SK-N-SH (cell line): ENCODE data around the gene PLXNB3. TPM values are rescaled to one million over a fixed set of nuclear protein-coding genes. Genes with fewer than 3 reads are reported as not detected.

Source experiments
- CTCF ChIA-PET: fragments of 300-600, 350-600 bp; formaldehyde crosslinking; extraction: SDS; loops from one replicate; lab custom pipeline; 2021; lab: Yijun Ruan, JAX
- POLR2A ChIA-PET: fragments of 350-600 bp; sonication (Branson Sonifier 250); formaldehyde crosslinking; extraction: SDS; loops from one replicate; lab custom pipeline; 2020; ENCODE audit warnings: antibody characterized with exemption, inconsistent platforms; lab: Yijun Ruan, JAX
- DNase-seq: peaks from one replicate; pipeline ENCODE4 v3.0.0; 2012
- H2AFZ ChIP-seq: fragments of 200-600 bp; sonication (generic); 2 replicates; pipeline ENCODE4 v1.8.1; 2016; ENCODE audit warnings: antibody characterized with exemption, mild to moderate bottlenecking, low read depth
- H3F3A ChIP-seq: fragments of 200-600 bp; sonication (generic); replicated peaks from 2 replicates; pipeline ENCODE3; 2016; ENCODE audit warnings: antibody characterized with exemption, mild to moderate bottlenecking; ENCODE audit not compliant: insufficient read depth
- H3K27ac ChIP-seq, 2 experiments: fragments of 200-500 bp in 1 of 2; fragments of 200-600 bp in 1 of 2; sonication (Bioruptor generic) in 1 of 2; sonication (generic), shearing (Covaris generic) in 1 of 2; 2 replicates each; pipeline versions ENCODE4 v1.5.1 to v1.6.1; 2014 to 2016; ENCODE audit warnings: low read depth in 2 of 2, inconsistent platforms in 1 of 2, low read length in 1 of 2, mild to moderate bottlenecking in 1 of 2, mixed read lengths in 1 of 2
- H3K27me3 ChIP-seq: fragments of 200-600 bp; sonication (generic), shearing (Covaris generic); 2 replicates; pipeline ENCODE4 v1.6.1; 2016; ENCODE audit warnings: mixed run types; ENCODE audit not compliant: insufficient read depth
- H3K36me3 ChIP-seq, 2 experiments: fragments of 200-500 bp in 1 of 2; fragments of 200-600 bp in 1 of 2; sonication (Bioruptor generic) in 1 of 2; sonication (generic) in 1 of 2; replicated peaks in 1 of 2; 2 replicates each; pipeline versions ENCODE3 to v1.5.1; 2014 to 2016; ENCODE audit warnings: low read length in 1 of 2, mild to moderate bottlenecking in 1 of 2; ENCODE audit not compliant: insufficient read depth in 2 of 2, control insufficient read depth in 1 of 2
- H3K4me1 ChIP-seq, 2 experiments: fragments of 200-500 bp in 1 of 2; fragments of 200-600 bp in 1 of 2; sonication (Bioruptor generic) in 1 of 2; sonication (generic), shearing (Covaris generic) in 1 of 2; 2 replicates each; pipeline versions ENCODE4 v1.5.1 to v1.6.1; 2014 to 2016; ENCODE audit warnings: low read depth in 1 of 2, low read length in 1 of 2, mixed run types in 1 of 2; ENCODE audit not compliant: insufficient read depth in 2 of 2, control insufficient read depth in 1 of 2
- H3K4me2 ChIP-seq: fragments of 200-600 bp; sonication (generic), shearing (Covaris generic); 2 replicates; pipeline ENCODE4 v1.6.1; 2017; ENCODE audit warnings: mixed run types
- H3K4me3 ChIP-seq, 2 experiments: fragments of 200-500 bp in 1 of 2; fragments of 200-600 bp in 1 of 2; sonication (Bioruptor generic) in 1 of 2; sonication (generic), shearing (Covaris generic) in 1 of 2; 2 replicates each; pipeline versions ENCODE4 v1.5.1 to v1.8.1; 2014 to 2016; ENCODE audit warnings: low read depth in 2 of 2, inconsistent platforms in 1 of 2, low read length in 1 of 2, mild to moderate bottlenecking in 1 of 2, mixed read lengths in 1 of 2, moderate library complexity in 1 of 2
- H3K79me2 ChIP-seq: fragments of 200-600 bp; sonication (generic); 2 replicates; pipeline ENCODE4 v1.8.1; 2017; ENCODE audit warnings: mild to moderate bottlenecking; ENCODE audit not compliant: insufficient read depth
- H3K9ac ChIP-seq: fragments of 200-600 bp; sonication (generic); 2 replicates; pipeline ENCODE4 v1.6.1; 2017; ENCODE audit warnings: mixed run types
- H3K9me2 ChIP-seq: fragments of 200-600 bp; sonication (generic); 2 replicates; pipeline ENCODE4 v1.6.1; 2017; ENCODE audit warnings: mixed run types
- H3K9me3 ChIP-seq: fragments of 200-600 bp; sonication (generic); 2 replicates; pipeline ENCODE4 v1.6.1; 2017; ENCODE audit warnings: mixed run types, mild to moderate bottlenecking, moderate library complexity
- H4K20me1 ChIP-seq: fragments of 200-600 bp; sonication (generic); 2 replicates; pipeline ENCODE4 v1.6.1; 2017; ENCODE audit warnings: mild to moderate bottlenecking, mixed run types; ENCODE audit not compliant: insufficient read depth
- CTCF ChIP-seq: fragments of 200-600 bp; sonication (generic); IDR thresholded peaks from 2 replicates; pipeline ENCODE4 v1.6.1; 2017; ENCODE audit warnings: antibody characterized with exemption, mild to moderate bottlenecking, moderate library complexity
- ELF1 ChIP-seq: IDR thresholded peaks from 2 replicates; pipeline ENCODE4 v1.4.0; 2012
- EZH2phosphoT487 ChIP-seq: fragments of 200-600 bp; sonication (generic); IDR thresholded peaks from 2 replicates; pipeline ENCODE4 v1.6.1; 2017; ENCODE audit warnings: low read depth, mixed run types, mild to moderate bottlenecking, antibody characterized with exemption, moderate library complexity, borderline replicate concordance
- FOSL2 ChIP-seq: IDR thresholded peaks from 2 replicates; pipeline ENCODE4 v1.4.0; 2012; ENCODE audit warnings: low read depth, mild to moderate bottlenecking, moderate library complexity, borderline replicate concordance
- NRF1 ChIP-seq: IDR thresholded peaks from 2 replicates; pipeline ENCODE4 v1.6.1; 2012; ENCODE audit warnings: low read depth, mild to moderate bottlenecking, low read length
- PBX3 ChIP-seq: IDR thresholded peaks from 2 replicates; pipeline ENCODE4; 2012
- RCOR1 ChIP-seq: fragments of 150-350 bp; IDR thresholded peaks from 2 replicates; pipeline ENCODE4 v1.6.1; 2017; ENCODE audit warnings: antibody characterized with exemption, low read length
- RFX5 ChIP-seq: IDR thresholded peaks from 2 replicates; pipeline ENCODE4 v1.6.1; 2012; ENCODE audit warnings: mild to moderate bottlenecking, improper control_type of control experiment, low read length
- RXRA ChIP-seq: IDR thresholded peaks from 2 replicates; pipeline ENCODE4 v1.4.0; 2012; ENCODE audit warnings: low read depth, mild to moderate bottlenecking, borderline replicate concordance
- SMC3 ChIP-seq: IDR thresholded peaks from 2 replicates; pipeline ENCODE4 v1.6.1; 2012; ENCODE audit warnings: low read depth, low read length, improper control_type of control experiment
- YY1 ChIP-seq: IDR thresholded peaks from 2 replicates; pipeline ENCODE4 v1.4.0; 2012; ENCODE audit warnings: low read depth, mild to moderate bottlenecking
- WGBS: methylation state at CpG from one replicate; pipeline ENCODE4 v1.1.6; 2017; ENCODE audit warnings: low lambda C conversion rate; 5-methylcytosine and 5-hydroxymethylcytosine counted together
- polyA plus RNA-seq, 3 experiments: library from polyadenylated mRNA; depleted of rRNA; stranded (reverse); fragments of >200 nt; gene quantifications; 2 replicates each; pipeline ENCODE4 v1.2.3, GENCODE V29; 2012
- TF ChIP-seq, protein P1 (sequence below): fragments of 150-350 bp; IDR thresholded peaks from 2 replicates; pipeline ENCODE4 v1.6.1; 2017; ENCODE audit warnings: antibody characterized with exemption, low read length, low read depth, borderline replicate concordance
- TF ChIP-seq, protein P2 (sequence below): fragments of 150-350 bp; IDR thresholded peaks from 2 replicates; pipeline ENCODE4 v1.6.1; 2016; ENCODE audit warnings: mild to moderate bottlenecking, low read depth, low read length
- TF ChIP-seq, protein P3 (sequence below): IDR thresholded peaks from 2 replicates; pipeline ENCODE4 v1.4.0; 2012; ENCODE audit warnings: low read depth, borderline replicate concordance

PLXNB3 gene
- polyA plus RNA-seq, 1 of the 3 experiments (the other 2 are of a cell fraction) = 15.5 TPM

DNA sequence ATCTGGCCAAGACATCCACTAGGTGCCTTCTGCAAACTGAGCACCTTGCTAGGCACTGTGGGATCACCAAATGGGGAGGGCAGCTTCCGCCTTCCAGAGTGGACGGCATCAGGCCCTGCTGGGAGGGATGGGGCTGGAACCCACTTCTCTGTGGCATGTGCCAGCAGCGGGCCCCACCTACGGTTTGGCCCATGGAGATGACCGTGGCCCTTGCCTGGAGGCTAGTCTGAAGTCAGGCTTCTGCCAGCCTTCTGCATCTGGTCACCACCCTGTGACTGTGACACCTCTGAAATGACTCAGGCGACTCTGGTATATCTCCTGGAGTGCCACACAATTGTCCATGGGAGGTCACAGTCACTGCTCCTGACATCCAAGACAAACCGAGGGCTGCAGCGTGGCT, 37.6 kb downstream of the PLXNB3 start:
- Histone ChIP-seq H2AFZ (no peak overlapping the region), H3K9me2 (no peaks in the 10 kb centered on the region), H3K27me3 (no peaks in the 10 kb centered on the region; the same call in none of the 2 replicates), H3K79me2 (peaks cover 3% of the 10 kb centered on the region; the same call in 1 of the 2 replicates), H3K4me2 (no peak overlapping the region), H3K4me3 (no peak overlapping the region), H3K27ac (no peak overlapping the region; a peak in 1 of 4 replicates), H3K9ac (no peak overlapping the region), H3K4me1 (no peaks in the 10 kb centered on the region; a peak in 1 of 4 replicates), H4K20me1 (no peaks in the 10 kb centered on the region), H3K36me3 (peaks cover 0 to 5% of the 10 kb centered on the region in 2 experiments), H3K9me3 (no peaks in the 10 kb centered on the region), H3F3A (no peaks in the 10 kb centered on the region)
- WGBS = 52% methylated on average over 4 of the region's 8 CpGs
- CTCF ChIA-PET = no interaction called here
- no peak for DNase-seq
- no peak for TF ChIP-seq NRF1
- no peak for TF ChIP-seq PBX3
- TF ChIP-seq FOSL2 = no peak
- TF ChIP-seq, protein P1, sequence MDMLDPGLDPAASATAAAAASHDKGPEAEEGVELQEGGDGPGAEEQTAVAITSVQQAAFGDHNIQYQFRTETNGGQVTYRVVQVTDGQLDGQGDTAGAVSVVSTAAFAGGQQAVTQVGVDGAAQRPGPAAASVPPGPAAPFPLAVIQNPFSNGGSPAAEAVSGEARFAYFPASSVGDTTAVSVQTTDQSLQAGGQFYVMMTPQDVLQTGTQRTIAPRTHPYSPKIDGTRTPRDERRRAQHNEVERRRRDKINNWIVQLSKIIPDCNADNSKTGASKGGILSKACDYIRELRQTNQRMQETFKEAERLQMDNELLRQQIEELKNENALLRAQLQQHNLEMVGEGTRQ = no peak
- no peak for TF ChIP-seq EZH2phosphoT487
- no peak for TF ChIP-seq RFX5
- TF ChIP-seq CTCF = no peak
- TF ChIP-seq SMC3 = no peak
- no peak for TF ChIP-seq ELF1
- TF ChIP-seq, protein P2, sequence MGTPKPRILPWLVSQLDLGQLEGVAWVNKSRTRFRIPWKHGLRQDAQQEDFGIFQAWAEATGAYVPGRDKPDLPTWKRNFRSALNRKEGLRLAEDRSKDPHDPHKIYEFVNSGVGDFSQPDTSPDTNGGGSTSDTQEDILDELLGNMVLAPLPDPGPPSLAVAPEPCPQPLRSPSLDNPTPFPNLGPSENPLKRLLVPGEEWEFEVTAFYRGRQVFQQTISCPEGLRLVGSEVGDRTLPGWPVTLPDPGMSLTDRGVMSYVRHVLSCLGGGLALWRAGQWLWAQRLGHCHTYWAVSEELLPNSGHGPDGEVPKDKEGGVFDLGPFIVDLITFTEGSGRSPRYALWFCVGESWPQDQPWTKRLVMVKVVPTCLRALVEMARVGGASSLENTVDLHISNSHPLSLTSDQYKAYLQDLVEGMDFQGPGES = no peak
- TF ChIP-seq YY1 = no peak
- TF ChIP-seq RXRA = no peak
- TF ChIP-seq, protein P3, sequence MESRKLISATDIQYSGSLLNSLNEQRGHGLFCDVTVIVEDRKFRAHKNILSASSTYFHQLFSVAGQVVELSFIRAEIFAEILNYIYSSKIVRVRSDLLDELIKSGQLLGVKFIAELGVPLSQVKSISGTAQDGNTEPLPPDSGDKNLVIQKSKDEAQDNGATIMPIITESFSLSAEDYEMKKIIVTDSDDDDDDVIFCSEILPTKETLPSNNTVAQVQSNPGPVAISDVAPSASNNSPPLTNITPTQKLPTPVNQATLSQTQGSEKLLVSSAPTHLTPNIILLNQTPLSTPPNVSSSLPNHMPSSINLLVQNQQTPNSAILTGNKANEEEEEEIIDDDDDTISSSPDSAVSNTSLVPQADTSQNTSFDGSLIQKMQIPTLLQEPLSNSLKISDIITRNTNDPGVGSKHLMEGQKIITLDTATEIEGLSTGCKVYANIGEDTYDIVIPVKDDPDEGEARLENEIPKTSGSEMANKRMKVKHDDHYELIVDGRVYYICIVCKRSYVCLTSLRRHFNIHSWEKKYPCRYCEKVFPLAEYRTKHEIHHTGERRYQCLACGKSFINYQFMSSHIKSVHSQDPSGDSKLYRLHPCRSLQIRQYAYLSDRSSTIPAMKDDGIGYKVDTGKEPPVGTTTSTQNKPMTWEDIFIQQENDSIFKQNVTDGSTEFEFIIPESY = no peak
- TF ChIP-seq RCOR1 = no peak
- POLR2A ChIA-PET = interaction anchor here (0.7 to 0.8 kb wide), 2 partner anchors 133 to 172 kb away, joined by 3 read pairs; partner anchors contain the start of gene NAA10
